Measurements from ENCODE around the gene ERICH6.

Gene ERICH6

DNA sequence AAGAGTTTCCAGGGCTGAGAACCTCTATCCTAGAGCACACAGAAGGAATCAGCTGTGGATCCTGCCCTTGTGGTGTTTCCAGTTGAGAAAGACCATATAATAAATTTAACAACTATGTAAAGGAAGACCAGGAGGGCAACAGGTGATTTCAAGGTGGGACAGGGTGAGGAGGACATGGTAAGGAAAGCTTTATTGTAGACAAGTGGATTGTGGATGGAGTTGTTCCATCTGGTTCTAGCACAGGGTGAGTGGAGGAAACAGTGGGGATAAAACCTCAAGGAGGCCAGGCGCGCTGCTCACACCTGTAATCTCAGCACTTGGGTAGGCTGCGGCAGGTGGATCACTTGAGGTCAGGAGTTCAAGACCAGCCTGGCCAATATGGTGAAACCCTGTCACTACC, 42.1 kb upstream of the ERICH6 start:
- H3K36me3 ChIP-seq (ENCODE audit: control insufficient read depth in 4 of 4, insufficient read depth in 4 of 4, low read length in 3 of 4), result peaks cover 5 to 16% (median 12%) of the 10 kb centered on the region in 4 experiments

DNA sequence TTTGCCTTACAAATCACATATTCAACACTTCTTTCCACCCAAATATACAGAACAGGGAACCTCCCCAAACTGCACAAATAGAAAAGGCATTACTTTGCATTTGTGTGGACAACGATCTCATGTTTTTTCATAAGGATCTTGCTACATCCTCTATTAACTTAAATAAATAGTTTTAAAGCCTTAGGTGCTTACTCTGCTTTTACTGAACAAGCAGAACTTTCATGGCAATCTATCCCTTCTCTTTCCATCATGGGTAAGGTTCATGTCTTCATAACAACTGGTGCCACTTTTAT, 41.1 kb upstream of the ERICH6 start:
- POLR2A ChIA-PET, result no interaction called here
- H3K9me3 ChIP-seq (ENCODE audit: control extremely low read depth in 1 of 5, control insufficient read depth in 4 of 5, insufficient read depth in 2 of 5, low read depth in 1 of 5, low read length in 4 of 5), result no peaks in the 10 kb centered on the region
- H3K27ac ChIP-seq (ENCODE audit: insufficient read depth in 1 of 2, low read depth in 1 of 2, low read length in 2 of 2, poor library complexity in 1 of 2, severe bottlenecking in 2 of 2), result no peak overlapping the region
- no peaks in the 10 kb centered on the region for H3K27me3 ChIP-seq (replicated peaks in 2 of 5; ENCODE audit: control insufficient read depth in 4 of 5, insufficient read depth in 5 of 5, low read length in 4 of 5)
- no CpG with 5 or more reads among the region's 1 CpG for WGBS (ENCODE audit: insufficient coverage)
- CTCF ChIA-PET, result no interaction called here
- DNase-seq, result no peak
- H3K36me3 ChIP-seq (ENCODE audit: control insufficient read depth in 4 of 4, insufficient read depth in 4 of 4, low read length in 3 of 4), result peaks cover 7 to 21% (median 15%) of the 10 kb centered on the region in 4 experiments
- H3K4me3 ChIP-seq (ENCODE audit: control insufficient read depth in 1 of 7, extremely low read depth in 1 of 7, insufficient read depth in 4 of 7, low read depth in 2 of 7, low read length in 6 of 7), result no peak overlapping the region
- H3K4me1 ChIP-seq (ENCODE audit: control extremely low read depth in 1 of 4, control insufficient read depth in 4 of 4, insufficient read depth in 4 of 4, low read length in 3 of 4), result peaks cover 0 to 8% (median 3%) of the 10 kb centered on the region in 4 experiments

More for the DNA sequence above, 42.1 kb upstream of the ERICH6 start:
- Histone ChIP-seq H3K27me3 (replicated peaks in 2 of 5; ENCODE audit: control insufficient read depth in 4 of 5, insufficient read depth in 5 of 5, low read length in 4 of 5) (no peaks in the 10 kb centered on the region), H3K4me1 (ENCODE audit: control extremely low read depth in 1 of 4, control insufficient read depth in 4 of 4, insufficient read depth in 4 of 4, low read length in 3 of 4) (peaks cover 0 to 8% (median 3%) of the 10 kb centered on the region in 4 experiments), H3K9me3 (ENCODE audit: control extremely low read depth in 1 of 5, control insufficient read depth in 4 of 5, insufficient read depth in 2 of 5, low read depth in 1 of 5, low read length in 4 of 5) (no peaks in the 10 kb centered on the region), H3K27ac (ENCODE audit: insufficient read depth in 1 of 2, low read depth in 1 of 2, low read length in 2 of 2, poor library complexity in 1 of 2, severe bottlenecking in 2 of 2) (no peak overlapping the region), H3K4me3 (ENCODE audit: control insufficient read depth in 1 of 7, extremely low read depth in 1 of 7, insufficient read depth in 4 of 7, low read depth in 2 of 7, low read length in 6 of 7) (no peak overlapping the region)
- ChIA-PET CTCF (no interaction called here), POLR2A (no interaction called here)
- no CpG with 5 or more reads among the region's 3 CpGs for WGBS (ENCODE audit: insufficient coverage)
- DNase-seq, result no peak

DNA sequence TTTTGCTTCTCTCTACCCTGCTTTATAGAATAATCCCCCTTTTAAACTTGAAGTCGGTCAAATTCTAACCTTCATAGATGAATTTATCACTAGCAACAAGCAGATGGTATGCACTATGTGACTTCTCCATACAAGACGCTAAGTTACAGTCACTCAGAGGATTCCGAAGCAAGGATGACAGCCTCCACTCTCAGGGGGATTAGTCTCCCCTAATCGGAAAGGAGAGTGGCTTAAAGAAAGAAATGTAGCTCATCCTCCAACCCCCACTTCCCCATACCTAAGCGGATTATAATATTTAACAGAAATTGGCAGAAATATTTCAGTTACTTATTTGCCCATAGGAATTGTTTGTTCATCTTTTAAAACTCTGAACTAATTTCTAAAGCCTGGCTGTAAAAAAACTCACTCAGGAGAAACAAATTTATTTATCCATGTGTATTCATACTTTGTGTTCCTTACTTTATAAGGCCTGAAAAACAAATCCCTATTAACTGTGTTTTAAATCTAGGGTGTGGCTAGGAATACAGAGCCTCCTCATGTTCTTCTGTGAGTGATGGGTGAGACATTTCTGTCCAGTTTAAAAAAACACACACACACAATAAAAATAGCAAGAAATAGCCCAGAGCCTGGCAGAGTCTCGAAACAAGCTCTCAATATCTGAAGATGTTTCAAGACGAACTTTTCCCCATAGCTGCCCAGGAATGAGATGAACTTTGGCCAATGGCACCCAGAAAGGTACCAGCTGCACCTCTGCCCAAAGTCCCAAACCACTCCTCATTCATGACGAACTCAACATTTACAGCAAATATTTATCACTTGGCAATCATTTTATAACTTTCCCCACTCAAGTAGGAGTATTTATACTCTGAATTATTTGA, 40.6 kb upstream of the ERICH6 start:
- Histone ChIP-seq H3K9me3 (ENCODE audit: control extremely low read depth in 1 of 5, control insufficient read depth in 4 of 5, insufficient read depth in 2 of 5, low read depth in 1 of 5, low read length in 4 of 5) (no peaks in the 10 kb centered on the region), H3K27me3 (replicated peaks in 2 of 5; ENCODE audit: control insufficient read depth in 4 of 5, insufficient read depth in 5 of 5, low read length in 4 of 5) (no peaks in the 10 kb centered on the region), H3K36me3 (ENCODE audit: control insufficient read depth in 4 of 4, insufficient read depth in 4 of 4, low read length in 3 of 4) (peaks cover 7 to 21% (median 15%) of the 10 kb centered on the region in 4 experiments), H3K4me1 (ENCODE audit: control extremely low read depth in 1 of 4, control insufficient read depth in 4 of 4, insufficient read depth in 4 of 4, low read length in 3 of 4) (peaks cover 0 to 8% (median 2%) of the 10 kb centered on the region in 4 experiments), H3K4me3 (ENCODE audit: control insufficient read depth in 1 of 7, extremely low read depth in 1 of 7, insufficient read depth in 4 of 7, low read depth in 2 of 7, low read length in 6 of 7) (no peak overlapping the region), H3K27ac (ENCODE audit: insufficient read depth in 1 of 2, low read depth in 1 of 2, low read length in 2 of 2, poor library complexity in 1 of 2, severe bottlenecking in 2 of 2) (no peak overlapping the region)
- POLR2A ChIA-PET, result no interaction called here
- WGBS (ENCODE audit: insufficient coverage), result 98% methylated on average over 6 of the region's 8 CpGs
- CTCF ChIA-PET, result interaction anchor here (1.0 to 1.5 kb wide), 2 partner anchors 17 to 23 kb away, joined by 3 read pairs; no protein-coding TSS in a partner anchor
- no peak for DNase-seq

DNA sequence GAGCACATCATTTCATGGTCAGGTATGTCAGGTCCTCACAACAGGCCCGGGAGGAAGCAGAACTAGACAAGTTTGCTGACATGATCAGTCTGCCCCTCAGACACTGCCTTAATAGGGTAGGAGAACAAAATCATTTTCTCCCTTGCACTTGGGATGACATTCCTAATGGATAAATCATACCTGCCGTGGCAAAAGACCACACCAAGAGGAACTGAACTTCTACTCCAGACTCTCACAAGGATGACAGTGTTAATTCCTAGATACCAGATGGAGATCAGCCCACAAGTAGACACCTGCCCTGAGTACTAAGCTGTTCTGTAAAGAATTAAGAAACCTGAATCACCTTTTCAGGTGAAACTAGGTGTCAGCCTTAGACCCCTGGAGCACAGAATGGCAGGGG, 39.8 kb upstream of the ERICH6 start:
- no peak for DNase-seq
- Histone ChIP-seq H3K4me1 (ENCODE audit: control extremely low read depth in 1 of 4, control insufficient read depth in 4 of 4, insufficient read depth in 4 of 4, low read length in 3 of 4) (peaks cover 0 to 4% (median 2%) of the 10 kb centered on the region in 4 experiments), H3K9me3 (ENCODE audit: control extremely low read depth in 1 of 5, control insufficient read depth in 4 of 5, insufficient read depth in 2 of 5, low read depth in 1 of 5, low read length in 4 of 5) (no peaks in the 10 kb centered on the region), H3K27ac (ENCODE audit: insufficient read depth in 1 of 2, low read depth in 1 of 2, low read length in 2 of 2, poor library complexity in 1 of 2, severe bottlenecking in 2 of 2) (no peak overlapping the region), H3K27me3 (replicated peaks in 2 of 5; ENCODE audit: control insufficient read depth in 4 of 5, insufficient read depth in 5 of 5, low read length in 4 of 5) (no peaks in the 10 kb centered on the region), H3K4me3 (ENCODE audit: control insufficient read depth in 1 of 7, extremely low read depth in 1 of 7, insufficient read depth in 4 of 7, low read depth in 2 of 7, low read length in 6 of 7) (no peak overlapping the region), H3K36me3 (ENCODE audit: control insufficient read depth in 4 of 4, insufficient read depth in 4 of 4, low read length in 3 of 4) (peaks cover 7 to 21% (median 15%) of the 10 kb centered on the region in 4 experiments)
- 100% methylated on average over 1 of the region's 2 CpGs for WGBS (ENCODE audit: insufficient coverage)
- POLR2A ChIA-PET, result no interaction called here
- CTCF ChIA-PET, result interaction anchor here (0.6 to 1.5 kb wide), 5 partner anchors 11 to 23 kb away, joined by 3 to 5 read pairs (median 3); no protein-coding TSS in a partner anchor

DNA sequence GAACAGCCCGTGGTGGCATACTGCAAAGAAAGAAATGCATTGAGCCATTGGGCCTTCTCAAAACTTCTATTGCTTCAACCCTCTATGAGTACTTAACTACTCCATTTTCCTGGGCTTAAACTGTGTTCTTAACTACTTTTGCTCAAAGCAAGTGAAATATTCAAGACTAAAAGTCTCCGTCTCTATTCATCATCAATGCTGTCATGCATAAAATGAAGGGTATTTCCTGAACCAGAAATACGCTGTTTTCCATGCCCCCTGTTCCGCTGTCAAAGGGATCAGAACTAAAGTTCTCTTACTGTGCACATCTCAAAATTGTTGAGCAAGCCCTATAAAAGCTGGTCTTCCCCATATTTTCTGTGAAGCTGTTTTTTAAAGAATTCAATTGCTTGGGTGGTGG, 39.0 kb upstream of the ERICH6 start:
- H3K4me1 ChIP-seq (ENCODE audit: control extremely low read depth in 1 of 4, control insufficient read depth in 4 of 4, insufficient read depth in 4 of 4, low read length in 3 of 4), result peaks cover 0 to 7% (median 1%) of the 10 kb centered on the region in 4 experiments
- no peak for DNase-seq
- H3K27ac ChIP-seq (ENCODE audit: insufficient read depth in 1 of 2, low read depth in 1 of 2, low read length in 2 of 2, poor library complexity in 1 of 2, severe bottlenecking in 2 of 2), result no peak overlapping the region
- ChIA-PET POLR2A (no interaction called here), CTCF (interaction anchor here (1.1 kb wide), 1 partner anchor 14 kb away, joined by 5 read pairs; no protein-coding TSS in a partner anchor)
- H3K4me3 ChIP-seq (ENCODE audit: control insufficient read depth in 1 of 7, extremely low read depth in 1 of 7, insufficient read depth in 4 of 7, low read depth in 2 of 7, low read length in 6 of 7), result no peak overlapping the region
- H3K9me3 ChIP-seq (ENCODE audit: control extremely low read depth in 1 of 5, control insufficient read depth in 4 of 5, insufficient read depth in 2 of 5, low read depth in 1 of 5, low read length in 4 of 5), result no peaks in the 10 kb centered on the region
- peaks cover 7 to 21% (median 15%) of the 10 kb centered on the region in 4 experiments for H3K36me3 ChIP-seq (ENCODE audit: control insufficient read depth in 4 of 4, insufficient read depth in 4 of 4, low read length in 3 of 4)
- no peaks in the 10 kb centered on the region for H3K27me3 ChIP-seq (replicated peaks in 2 of 5; ENCODE audit: control insufficient read depth in 4 of 5, insufficient read depth in 5 of 5, low read length in 4 of 5)
- WGBS (ENCODE audit: insufficient coverage), result 100% methylated on average over 2 of the region's 4 CpGs

DNA sequence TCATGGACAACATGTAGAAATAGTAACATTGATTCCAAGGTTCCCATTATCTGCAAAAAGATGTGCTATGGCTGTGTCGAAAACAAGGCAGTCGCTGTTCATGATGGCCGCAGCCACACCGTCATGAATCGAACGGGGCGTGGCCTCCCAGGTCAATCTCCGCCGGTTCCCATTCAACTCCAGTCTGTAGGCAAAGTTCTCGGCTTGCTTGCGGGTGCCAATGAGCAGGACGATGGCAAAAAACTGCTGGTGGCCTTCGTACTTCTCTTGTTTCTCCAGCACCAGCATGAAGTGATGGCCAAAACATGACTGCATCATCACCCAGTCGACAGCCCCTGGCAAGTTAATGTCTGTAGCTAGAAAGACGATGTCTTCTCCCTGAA, 38.4 kb upstream of the ERICH6 start:
- POLR2A ChIA-PET, result no interaction called here

DNA sequence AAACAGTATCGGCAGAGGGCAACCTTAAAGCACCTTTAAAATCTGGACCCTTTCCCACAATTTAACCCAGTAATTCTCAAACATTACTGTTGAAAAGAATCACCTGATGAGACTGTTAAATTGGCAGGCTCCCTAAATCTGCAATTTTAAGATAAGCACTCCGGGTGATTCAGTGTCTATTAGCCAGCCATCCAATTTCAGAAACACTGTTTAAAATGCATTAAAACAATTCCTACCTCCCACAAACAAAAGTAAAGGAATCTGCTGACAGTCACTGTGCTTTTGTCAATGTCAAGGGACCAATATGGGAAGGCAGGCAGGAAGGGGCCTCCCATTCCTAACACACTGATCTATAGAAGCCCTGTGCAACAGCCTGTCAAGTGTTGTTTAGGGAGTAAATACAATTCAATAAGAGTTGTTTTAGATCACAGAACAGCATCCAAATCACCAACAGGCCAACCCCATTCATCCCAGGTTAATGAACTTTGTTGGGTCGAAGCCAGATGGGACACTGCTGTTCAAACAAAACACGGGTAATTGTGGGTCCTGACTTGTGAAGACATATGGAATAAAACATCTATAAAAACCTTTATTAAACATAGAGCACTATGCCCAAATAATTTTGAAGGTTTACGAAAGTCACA, 37.9 kb upstream of the ERICH6 start:
- DNase-seq, result peak in 1 of 3 donors; percentile 22
- ChIA-PET POLR2A (no interaction called here), CTCF (no interaction called here)
- Histone ChIP-seq H3K27me3 (replicated peaks in 2 of 5; ENCODE audit: control insufficient read depth in 4 of 5, insufficient read depth in 5 of 5, low read length in 4 of 5) (no peaks in the 10 kb centered on the region), H3K9me3 (ENCODE audit: control extremely low read depth in 1 of 5, control insufficient read depth in 4 of 5, insufficient read depth in 2 of 5, low read depth in 1 of 5, low read length in 4 of 5) (no peaks in the 10 kb centered on the region), H3K27ac (ENCODE audit: insufficient read depth in 1 of 2, low read depth in 1 of 2, low read length in 2 of 2, poor library complexity in 1 of 2, severe bottlenecking in 2 of 2) (no peak overlapping the region), H3K4me1 (ENCODE audit: control extremely low read depth in 1 of 4, control insufficient read depth in 4 of 4, insufficient read depth in 4 of 4, low read length in 3 of 4) (peaks cover 0 to 8% (median 2%) of the 10 kb centered on the region in 4 experiments), H3K4me3 (ENCODE audit: control insufficient read depth in 1 of 7, extremely low read depth in 1 of 7, insufficient read depth in 4 of 7, low read depth in 2 of 7, low read length in 6 of 7) (no peak overlapping the region), H3K36me3 (ENCODE audit: control insufficient read depth in 4 of 4, insufficient read depth in 4 of 4, low read length in 3 of 4) (peaks cover 7 to 21% (median 15%) of the 10 kb centered on the region in 4 experiments)
- no CpG with 5 or more reads among the region's 5 CpGs for WGBS (ENCODE audit: insufficient coverage)

More for the DNA sequence above, 38.4 kb upstream of the ERICH6 start:
- Histone ChIP-seq H3K36me3 (ENCODE audit: control insufficient read depth in 4 of 4, insufficient read depth in 4 of 4, low read length in 3 of 4) (peaks cover 7 to 21% (median 15%) of the 10 kb centered on the region in 4 experiments), H3K4me1 (ENCODE audit: control extremely low read depth in 1 of 4, control insufficient read depth in 4 of 4, insufficient read depth in 4 of 4, low read length in 3 of 4) (peaks cover 0 to 8% (median 2%) of the 10 kb centered on the region in 4 experiments), H3K4me3 (ENCODE audit: control insufficient read depth in 1 of 7, extremely low read depth in 1 of 7, insufficient read depth in 4 of 7, low read depth in 2 of 7, low read length in 6 of 7) (no peak overlapping the region), H3K27me3 (replicated peaks in 2 of 5; ENCODE audit: control insufficient read depth in 4 of 5, insufficient read depth in 5 of 5, low read length in 4 of 5) (no peaks in the 10 kb centered on the region), H3K9me3 (ENCODE audit: control extremely low read depth in 1 of 5, control insufficient read depth in 4 of 5, insufficient read depth in 2 of 5, low read depth in 1 of 5, low read length in 4 of 5) (no peaks in the 10 kb centered on the region), H3K27ac (ENCODE audit: insufficient read depth in 1 of 2, low read depth in 1 of 2, low read length in 2 of 2, poor library complexity in 1 of 2, severe bottlenecking in 2 of 2) (no peak overlapping the region)
- no peak for DNase-seq
- CTCF ChIA-PET, result no interaction called here
- WGBS (ENCODE audit: insufficient coverage), result over 99% methylated on average over 15 of the region's 15 CpGs
